K562 (cell line): ENCODE data around the gene ZNF581. TPM values are rescaled to one million over a fixed set of nuclear protein-coding genes. Genes with fewer than 3 reads are reported as not detected.

ENCODE experiments used
- DMBX1 ChIP-seq: fragments of 250-450 bp; sonication (Bioruptor Pico); IDR thresholded peaks from 2 replicates; pipeline ENCODE4 v1.8.0; 2022; ENCODE audit warnings: inconsistent platforms, mild to moderate bottlenecking, moderate library complexity, borderline replicate concordance
- MXI1 ChIP-seq: IDR thresholded peaks from 2 replicates; pipeline ENCODE4 v1.6.1; 2011; ENCODE audit warnings: low read depth, mild to moderate bottlenecking, improper control_type of control experiment, low read length
- SIN3A ChIP-seq, 2 experiments: fragments of 150-350 bp in 1 of 2; IDR thresholded peaks; 2 replicates each; pipeline ENCODE4 v1.6.1; 2011 to 2016; ENCODE audit warnings: borderline replicate concordance in 2 of 2, low read depth in 2 of 2, low read length in 2 of 2, mild to moderate bottlenecking in 2 of 2, moderate library complexity in 2 of 2; ENCODE audit not compliant: control insufficient read depth in 1 of 2
- SOX6 ChIP-seq: fragments of 450-650 bp; IDR thresholded peaks from 2 replicates; pipeline ENCODE4 v1.6.1; 2014; ENCODE audit warnings: mild to moderate bottlenecking
- SRSF1 ChIP-seq: fragments of 200-400 bp; formaldehyde crosslinking; IDR thresholded peaks from 2 replicates; pipeline ENCODE4 v1.6.1; 2017; ENCODE audit warnings: mild to moderate bottlenecking, low read depth, low read length, moderate library complexity
- ZFP1 ChIP-seq: fragments of 450-650 bp; formaldehyde crosslinking; IDR thresholded peaks from 2 replicates; pipeline ENCODE4 v1.4.0; 2020; ENCODE audit warnings: mild to moderate bottlenecking, mixed read lengths
- ZFX ChIP-seq: sonication (generic); formaldehyde crosslinking; IDR thresholded peaks from 2 replicates; pipeline ENCODE4 v1.8.0; 2022; ENCODE audit warnings: mild to moderate bottlenecking, missing genetic modification reagents, moderate library complexity
- ZNF143 ChIP-seq: sonication (generic); formaldehyde crosslinking; IDR thresholded peaks from 2 replicates; pipeline ENCODE4 v1.9.0; 2022; ENCODE audit warnings: mild to moderate bottlenecking, missing genetic modification reagents
- ZZZ3 ChIP-seq: fragments of 450-650 bp; IDR thresholded peaks from 2 replicates; pipeline ENCODE4 v1.6.1; 2016; ENCODE audit warnings: antibody characterized with exemption, mild to moderate bottlenecking, moderate library complexity
- polyA plus RNA-seq, 8 experiments: library from polyadenylated mRNA; depleted of rRNA in 4 of 8; stranded (reverse) in 5 of 8; unstranded in 3 of 8; fragments of >200 nt; fragmentation: Nextera tagmentation in 2 of 8; fragmentation: Illumina TruSeq in 1 of 8; extraction: Ambion mirVana in 2 of 8; extraction: Trizol in 1 of 8; gene quantifications; 2 replicates each; pipeline versions ENCODE4 v1.2.1 to v1.2.3, GENCODE V29; 2011 to 2014; ENCODE audit warnings: inconsistent platforms in 1 of 8, missing spikeins in 1 of 8
- total RNA-seq, 7 experiments: library from RNA; depleted of rRNA in 6 of 7; stranded (reverse); fragments of >200 nt in 6 of 7; fragmentation: Illumina TruSeq in 2 of 7; extraction: Trizol in 2 of 7; gene quantifications; 2 replicates each; pipeline versions ENCODE4 v1.2.1 to v1.2.3, GENCODE V29; 2011 to 2021; ENCODE audit warnings: low replicate concordance in 1 of 7
- TF ChIP-seq, protein P1 (sequence below): fragments of 250-450 bp; sonication (Bioruptor Pico); IDR thresholded peaks from 2 replicates; pipeline ENCODE4 v1.4.0; 2020; ENCODE audit warnings: mild to moderate bottlenecking, moderate library complexity, borderline replicate concordance
- TF ChIP-seq, protein P2 (sequence below): sonication (generic); formaldehyde crosslinking; IDR thresholded peaks from 2 replicates; pipeline ENCODE4 v1.8.1; 2023; ENCODE audit warnings: mild to moderate bottlenecking, missing genetic modification reagents
- TF ChIP-seq, protein P3 (sequence below), 3 experiments: IDR thresholded peaks in 2 of 3; conservative IDR thresholded peaks in 1 of 3; 2 replicates each; pipeline ENCODE4 v1.5.1; 2011 to 2012; ENCODE audit warnings: low read length in 3 of 3, mild to moderate bottlenecking in 3 of 3, control low read depth in 2 of 3, improper control_type of control experiment in 1 of 3, inconsistent platforms in 1 of 3, low read depth in 1 of 3, mixed read lengths in 1 of 3, moderate library complexity in 1 of 3; ENCODE audit not compliant: insufficient read depth in 2 of 3
- TF ChIP-seq, protein P4 (sequence below): fragments of 450-650 bp; conservative IDR thresholded peaks from 2 replicates; pipeline ENCODE4 v1.6.1; 2016; ENCODE audit warnings: missing genetic modification characterization, low read depth, mild to moderate bottlenecking, missing compliant biosample characterization, moderate library complexity
- TF ChIP-seq, protein P5 (sequence below): sonication (generic); formaldehyde crosslinking; IDR thresholded peaks from 2 replicates; pipeline ENCODE4 v1.9.0; 2022; ENCODE audit warnings: mild to moderate bottlenecking, missing genetic modification reagents
- TF ChIP-seq, protein P6 (sequence below): sonication (generic); formaldehyde crosslinking; IDR thresholded peaks from 2 replicates; pipeline ENCODE4 v1.8.0; 2022; ENCODE audit warnings: mild to moderate bottlenecking, low read depth, missing genetic modification reagents
- TF ChIP-seq, protein P7 (sequence below): fragments of 450-650 bp; IDR thresholded peaks from one replicate; pipeline ENCODE4 v1.6.1; 2018; ENCODE audit warnings: mild to moderate bottlenecking, moderate library complexity; ENCODE audit not compliant: partially characterized antibody

Gene ZNF581
- total and polyA plus RNA-seq, 9 of the 15 experiments (the other 6 are each of a cell fraction or from before 2014, with no cell fraction given) = 2.4 to 39.4 (median 15.4) TPM

DNA sequence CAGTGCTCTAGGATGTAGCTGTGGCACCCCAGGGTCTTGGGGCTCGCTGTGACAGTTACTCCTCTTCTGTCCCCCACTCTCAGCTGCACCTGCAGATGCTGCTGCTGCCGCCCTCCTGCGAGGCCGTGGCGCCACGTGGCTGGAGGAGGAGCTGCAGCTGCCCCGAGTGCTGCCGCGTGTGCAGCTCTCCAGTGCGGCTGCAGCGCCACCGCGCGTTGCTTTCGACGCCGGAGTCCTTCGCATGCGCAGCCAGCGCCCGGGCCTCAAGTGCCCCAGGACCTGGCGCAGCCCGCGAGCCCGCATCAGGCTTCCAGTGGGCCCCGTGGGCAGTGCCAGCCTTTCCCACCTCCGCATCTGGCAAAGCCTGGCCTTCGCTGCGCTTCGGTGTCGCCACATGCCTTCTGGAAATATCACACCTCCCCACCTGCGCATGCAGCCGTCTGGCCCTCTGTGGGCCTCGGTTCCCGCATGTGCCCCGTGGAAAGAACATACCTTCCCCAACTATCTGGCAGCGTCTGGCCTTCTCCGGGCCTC, 3.3 kb upstream of the ZNF581 start (continued):
- TF ChIP-seq, protein P1, sequence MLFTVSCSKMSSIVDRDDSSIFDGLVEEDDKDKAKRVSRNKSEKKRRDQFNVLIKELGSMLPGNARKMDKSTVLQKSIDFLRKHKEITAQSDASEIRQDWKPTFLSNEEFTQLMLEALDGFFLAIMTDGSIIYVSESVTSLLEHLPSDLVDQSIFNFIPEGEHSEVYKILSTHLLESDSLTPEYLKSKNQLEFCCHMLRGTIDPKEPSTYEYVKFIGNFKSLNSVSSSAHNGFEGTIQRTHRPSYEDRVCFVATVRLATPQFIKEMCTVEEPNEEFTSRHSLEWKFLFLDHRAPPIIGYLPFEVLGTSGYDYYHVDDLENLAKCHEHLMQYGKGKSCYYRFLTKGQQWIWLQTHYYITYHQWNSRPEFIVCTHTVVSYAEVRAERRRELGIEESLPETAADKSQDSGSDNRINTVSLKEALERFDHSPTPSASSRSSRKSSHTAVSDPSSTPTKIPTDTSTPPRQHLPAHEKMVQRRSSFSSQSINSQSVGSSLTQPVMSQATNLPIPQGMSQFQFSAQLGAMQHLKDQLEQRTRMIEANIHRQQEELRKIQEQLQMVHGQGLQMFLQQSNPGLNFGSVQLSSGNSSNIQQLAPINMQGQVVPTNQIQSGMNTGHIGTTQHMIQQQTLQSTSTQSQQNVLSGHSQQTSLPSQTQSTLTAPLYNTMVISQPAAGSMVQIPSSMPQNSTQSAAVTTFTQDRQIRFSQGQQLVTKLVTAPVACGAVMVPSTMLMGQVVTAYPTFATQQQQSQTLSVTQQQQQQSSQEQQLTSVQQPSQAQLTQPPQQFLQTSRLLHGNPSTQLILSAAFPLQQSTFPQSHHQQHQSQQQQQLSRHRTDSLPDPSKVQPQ (CRISPR knock-in tag) = 0 out of 2 replicates have a peak, but pooled peaks have one; percentile 25
- TF ChIP-seq ZFP1 (CRISPR knock-in tag) (0 out of 2 replicates have a peak, but pooled peaks have one; percentile 57), ZZZ3 (no peak), ZFX (peak; percentile 93), DMBX1 (CRISPR knock-in tag) (peak; percentile 58; the same call in 1 of the 2 replicates), MXI1 (no peak), SOX6 (peak; percentile 36; the same call in 1 of the 2 replicates), ZNF143 (CRISPR knock-in tag) (peak; percentile 61; the same call in 1 of the 2 replicates), SRSF1 (no peak), SIN3A (IDR thresholded peaks at IDR 0.05; ENCODE audit: borderline replicate concordance in 2 of 2, control insufficient read depth in 1 of 2, low read depth in 2 of 2, low read length in 2 of 2) (peak in 1 of 2 experiments; percentile 36; a peak in 1 of 4 replicates)
- TF ChIP-seq, protein P2, sequence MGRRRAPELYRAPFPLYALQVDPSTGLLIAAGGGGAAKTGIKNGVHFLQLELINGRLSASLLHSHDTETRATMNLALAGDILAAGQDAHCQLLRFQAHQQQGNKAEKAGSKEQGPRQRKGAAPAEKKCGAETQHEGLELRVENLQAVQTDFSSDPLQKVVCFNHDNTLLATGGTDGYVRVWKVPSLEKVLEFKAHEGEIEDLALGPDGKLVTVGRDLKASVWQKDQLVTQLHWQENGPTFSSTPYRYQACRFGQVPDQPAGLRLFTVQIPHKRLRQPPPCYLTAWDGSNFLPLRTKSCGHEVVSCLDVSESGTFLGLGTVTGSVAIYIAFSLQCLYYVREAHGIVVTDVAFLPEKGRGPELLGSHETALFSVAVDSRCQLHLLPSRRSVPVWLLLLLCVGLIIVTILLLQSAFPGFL (CRISPR knock-in tag) = no peak
- TF ChIP-seq, protein P3, sequence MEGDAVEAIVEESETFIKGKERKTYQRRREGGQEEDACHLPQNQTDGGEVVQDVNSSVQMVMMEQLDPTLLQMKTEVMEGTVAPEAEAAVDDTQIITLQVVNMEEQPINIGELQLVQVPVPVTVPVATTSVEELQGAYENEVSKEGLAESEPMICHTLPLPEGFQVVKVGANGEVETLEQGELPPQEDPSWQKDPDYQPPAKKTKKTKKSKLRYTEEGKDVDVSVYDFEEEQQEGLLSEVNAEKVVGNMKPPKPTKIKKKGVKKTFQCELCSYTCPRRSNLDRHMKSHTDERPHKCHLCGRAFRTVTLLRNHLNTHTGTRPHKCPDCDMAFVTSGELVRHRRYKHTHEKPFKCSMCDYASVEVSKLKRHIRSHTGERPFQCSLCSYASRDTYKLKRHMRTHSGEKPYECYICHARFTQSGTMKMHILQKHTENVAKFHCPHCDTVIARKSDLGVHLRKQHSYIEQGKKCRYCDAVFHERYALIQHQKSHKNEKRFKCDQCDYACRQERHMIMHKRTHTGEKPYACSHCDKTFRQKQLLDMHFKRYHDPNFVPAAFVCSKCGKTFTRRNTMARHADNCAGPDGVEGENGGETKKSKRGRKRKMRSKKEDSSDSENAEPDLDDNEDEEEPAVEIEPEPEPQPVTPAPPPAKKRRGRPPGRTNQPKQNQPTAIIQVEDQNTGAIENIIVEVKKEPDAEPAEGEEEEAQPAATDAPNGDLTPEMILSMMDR (IDR thresholded peaks at IDR 0.05 in 2 of 3, conservative IDR thresholded peaks at IDR 0.05 in 1 of 3; ENCODE audit: insufficient read depth in 2 of 3, low read depth in 1 of 3, low read length in 3 of 3) = peak; percentile 59 to 90 (median 63)
- TF ChIP-seq, protein P4, sequence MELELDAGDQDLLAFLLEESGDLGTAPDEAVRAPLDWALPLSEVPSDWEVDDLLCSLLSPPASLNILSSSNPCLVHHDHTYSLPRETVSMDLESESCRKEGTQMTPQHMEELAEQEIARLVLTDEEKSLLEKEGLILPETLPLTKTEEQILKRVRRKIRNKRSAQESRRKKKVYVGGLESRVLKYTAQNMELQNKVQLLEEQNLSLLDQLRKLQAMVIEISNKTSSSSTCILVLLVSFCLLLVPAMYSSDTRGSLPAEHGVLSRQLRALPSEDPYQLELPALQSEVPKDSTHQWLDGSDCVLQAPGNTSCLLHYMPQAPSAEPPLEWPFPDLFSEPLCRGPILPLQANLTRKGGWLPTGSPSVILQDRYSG (tag) = no peak; the same call in 1 of the 2 replicates
- TF ChIP-seq, protein P5, sequence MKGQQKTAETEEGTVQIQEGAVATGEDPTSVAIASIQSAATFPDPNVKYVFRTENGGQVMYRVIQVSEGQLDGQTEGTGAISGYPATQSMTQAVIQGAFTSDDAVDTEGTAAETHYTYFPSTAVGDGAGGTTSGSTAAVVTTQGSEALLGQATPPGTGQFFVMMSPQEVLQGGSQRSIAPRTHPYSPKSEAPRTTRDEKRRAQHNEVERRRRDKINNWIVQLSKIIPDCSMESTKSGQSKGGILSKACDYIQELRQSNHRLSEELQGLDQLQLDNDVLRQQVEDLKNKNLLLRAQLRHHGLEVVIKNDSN (CRISPR knock-in tag) = peak; percentile 93
- TF ChIP-seq, protein P6, sequence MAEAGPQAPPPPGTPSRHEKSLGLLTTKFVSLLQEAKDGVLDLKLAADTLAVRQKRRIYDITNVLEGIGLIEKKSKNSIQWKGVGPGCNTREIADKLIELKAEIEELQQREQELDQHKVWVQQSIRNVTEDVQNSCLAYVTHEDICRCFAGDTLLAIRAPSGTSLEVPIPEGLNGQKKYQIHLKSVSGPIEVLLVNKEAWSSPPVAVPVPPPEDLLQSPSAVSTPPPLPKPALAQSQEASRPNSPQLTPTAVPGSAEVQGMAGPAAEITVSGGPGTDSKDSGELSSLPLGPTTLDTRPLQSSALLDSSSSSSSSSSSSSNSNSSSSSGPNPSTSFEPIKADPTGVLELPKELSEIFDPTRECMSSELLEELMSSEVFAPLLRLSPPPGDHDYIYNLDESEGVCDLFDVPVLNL (CRISPR knock-in tag) = peak; percentile 93
- TF ChIP-seq, protein P7, sequence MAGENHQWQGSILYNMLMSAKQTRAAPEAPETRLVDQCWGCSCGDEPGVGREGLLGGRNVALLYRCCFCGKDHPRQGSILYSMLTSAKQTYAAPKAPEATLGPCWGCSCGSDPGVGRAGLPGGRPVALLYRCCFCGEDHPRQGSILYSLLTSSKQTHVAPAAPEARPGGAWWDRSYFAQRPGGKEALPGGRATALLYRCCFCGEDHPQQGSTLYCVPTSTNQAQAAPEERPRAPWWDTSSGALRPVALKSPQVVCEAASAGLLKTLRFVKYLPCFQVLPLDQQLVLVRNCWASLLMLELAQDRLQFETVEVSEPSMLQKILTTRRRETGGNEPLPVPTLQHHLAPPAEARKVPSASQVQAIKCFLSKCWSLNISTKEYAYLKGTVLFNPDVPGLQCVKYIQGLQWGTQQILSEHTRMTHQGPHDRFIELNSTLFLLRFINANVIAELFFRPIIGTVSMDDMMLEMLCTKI = no peak
